GM19351 (cell line): Measurements from ENCODE around the gene MAML3.

Experiments
- ATAC-seq: cut with Tn5 transposase; IDR thresholded peaks from one replicate; pipeline ENCODE4 v1.9.1; 2021; ENCODE audit warnings: mild to moderate bottlenecking, moderate library complexity; ENCODE audit not compliant: unreplicated experiment

Gene MAML3

DNA sequence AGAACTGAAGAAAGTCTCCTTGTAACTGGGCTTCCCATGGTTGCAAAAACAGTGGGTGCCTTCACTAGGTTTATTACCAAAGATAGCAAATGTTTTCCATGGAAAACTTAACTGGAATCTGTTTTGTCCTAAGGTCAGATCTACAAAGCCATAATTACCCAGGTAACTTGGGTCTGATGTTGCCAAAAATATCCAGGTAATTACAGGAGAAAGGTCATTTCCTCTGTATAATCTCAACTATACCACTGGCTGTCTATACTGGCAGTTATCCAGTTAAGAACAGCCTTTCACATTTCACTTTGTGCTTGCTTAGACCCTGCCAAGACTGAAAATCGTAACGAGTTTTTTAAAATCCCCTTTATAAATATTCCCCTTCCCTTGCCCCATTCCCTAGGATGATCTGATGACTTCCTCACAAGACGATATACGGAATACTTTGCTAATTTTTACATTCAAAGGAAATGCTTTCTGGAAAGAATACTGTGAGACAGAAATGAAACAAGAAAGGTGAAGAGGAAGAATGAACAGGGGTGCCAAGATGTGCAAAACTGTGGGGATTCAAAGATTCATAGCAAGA lies 105.5 kb downstream of the MAML3 start:
- no peak for ATAC-seq

DNA sequence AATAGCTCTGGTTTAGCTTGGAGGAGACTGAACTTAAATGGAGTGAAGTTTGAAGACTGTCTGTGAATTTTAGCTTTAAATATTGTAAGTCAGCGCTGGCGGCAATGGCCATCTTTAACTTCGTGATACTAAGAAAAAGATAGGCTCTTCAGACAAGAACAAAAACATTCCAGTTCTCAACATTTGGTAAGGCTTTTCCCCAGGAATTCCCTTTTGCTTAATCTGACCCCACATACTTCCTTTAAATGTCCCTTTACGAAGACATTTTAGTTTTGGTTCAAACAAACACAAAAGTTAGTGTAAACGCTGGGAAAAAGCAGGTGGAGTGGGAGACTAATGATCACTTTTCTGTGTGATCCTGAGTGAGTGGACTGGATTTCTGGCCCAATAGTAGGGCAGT lies 106.2 kb downstream of the MAML3 start:
- no peak for ATAC-seq

GRCh38 chr4:140047017-140047640 lies 106.9 kb downstream of the MAML3 start:
- ATAC-seq: no peak

GRCh38 chr4:140046543-140046942 lies 107.4 kb downstream of the MAML3 start:
- no peak for ATAC-seq

- ATAC-seq: no peak
Measured at GRCh38 chr4:140046016-140046415, 108.0 kb downstream of the MAML3 start.

GRCh38 chr4:140044337-140044902 lies 109.6 kb downstream of the MAML3 start:
- no peak for ATAC-seq

GRCh38 chr4:140042634-140043033 lies 111.3 kb downstream of the MAML3 start:
- no peak for ATAC-seq

- ATAC-seq: no peak
Measured at GRCh38 chr4:140038031-140038533, 115.9 kb downstream of the MAML3 start.

- no peak for ATAC-seq
Measured at GRCh38 chr4:140037353-140038030, 116.5 kb downstream of the MAML3 start.

- ATAC-seq: no peak
Measured at GRCh38 chr4:140031706-140032105, 122.3 kb downstream of the MAML3 start.

DNA sequence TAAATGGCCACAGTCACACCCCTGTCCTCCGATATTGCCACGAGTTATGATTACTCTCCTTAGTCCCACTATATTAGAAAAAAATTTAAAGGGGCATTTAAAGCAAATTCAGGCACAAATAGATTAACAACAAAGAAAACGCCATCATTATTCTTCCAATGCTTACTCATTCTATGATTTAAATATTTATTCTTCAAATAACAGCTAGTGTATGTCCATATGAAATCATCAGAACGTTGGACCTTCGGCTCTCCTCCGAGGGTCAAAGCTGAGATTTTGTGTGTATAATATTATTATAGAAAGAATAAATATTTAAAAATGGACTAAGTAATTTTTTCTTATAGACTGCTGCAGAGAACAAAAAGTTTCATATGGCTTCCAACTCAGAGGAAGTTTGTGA lies 122.9 kb downstream of the MAML3 start:
- ATAC-seq: no peak

- no peak for ATAC-seq
Measured at GRCh38 chr4:140028676-140029517, 125.1 kb downstream of the MAML3 start.

GRCh38 chr4:140028101-140028500 lies 125.9 kb downstream of the MAML3 start:
- ATAC-seq: no peak

GRCh38 chr4:140027101-140027500 lies 126.9 kb downstream of the MAML3 start:
- ATAC-seq: no peak

GRCh38 chr4:140025470-140025869 lies 128.5 kb downstream of the MAML3 start:
- ATAC-seq: no peak

DNA sequence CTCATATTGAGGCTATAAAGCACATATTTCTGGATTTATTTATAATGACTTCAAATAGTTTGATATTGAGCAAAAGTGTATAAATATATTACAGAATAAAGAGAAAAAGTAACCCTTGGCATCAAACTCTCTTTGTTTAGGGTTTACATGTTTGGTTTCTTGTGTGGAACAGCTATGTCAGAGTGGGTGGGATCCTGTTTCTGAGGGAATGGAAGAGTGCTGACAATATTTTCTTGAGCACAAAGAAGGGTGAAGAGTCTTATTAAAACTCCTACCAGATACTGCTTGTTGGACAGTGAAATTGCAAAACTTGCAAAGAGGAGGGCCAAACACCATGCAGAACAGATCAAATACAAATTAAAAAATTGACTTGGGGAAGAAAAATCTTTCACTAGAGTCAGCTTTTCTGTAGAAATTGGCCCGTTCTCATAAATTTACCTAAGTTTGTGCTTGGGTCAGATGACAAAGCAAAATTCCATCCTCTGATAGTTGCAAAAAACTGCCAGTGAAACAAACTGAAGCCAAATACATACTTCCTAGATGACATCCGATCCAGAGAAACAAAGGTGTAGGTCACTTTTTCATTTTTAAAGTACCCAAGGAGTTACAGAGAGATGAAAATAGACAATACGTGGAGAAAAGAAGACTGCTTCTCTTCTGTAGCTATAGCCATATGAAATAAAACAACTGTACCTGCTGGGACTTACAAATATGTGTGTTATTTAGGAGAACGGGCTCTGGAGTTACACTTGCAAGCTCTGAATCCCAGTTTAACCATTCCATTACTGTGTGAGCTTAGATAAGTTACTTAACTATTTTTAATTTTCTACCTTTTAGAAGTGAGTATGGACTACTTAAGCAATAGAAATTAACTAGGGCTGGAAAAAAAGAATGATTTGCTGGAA lies 133.3 kb downstream of the MAML3 start:
- ATAC-seq: no peak

GRCh38 chr4:140019619-140020347 lies 134.2 kb downstream of the MAML3 start:
- ATAC-seq: no peak

DNA sequence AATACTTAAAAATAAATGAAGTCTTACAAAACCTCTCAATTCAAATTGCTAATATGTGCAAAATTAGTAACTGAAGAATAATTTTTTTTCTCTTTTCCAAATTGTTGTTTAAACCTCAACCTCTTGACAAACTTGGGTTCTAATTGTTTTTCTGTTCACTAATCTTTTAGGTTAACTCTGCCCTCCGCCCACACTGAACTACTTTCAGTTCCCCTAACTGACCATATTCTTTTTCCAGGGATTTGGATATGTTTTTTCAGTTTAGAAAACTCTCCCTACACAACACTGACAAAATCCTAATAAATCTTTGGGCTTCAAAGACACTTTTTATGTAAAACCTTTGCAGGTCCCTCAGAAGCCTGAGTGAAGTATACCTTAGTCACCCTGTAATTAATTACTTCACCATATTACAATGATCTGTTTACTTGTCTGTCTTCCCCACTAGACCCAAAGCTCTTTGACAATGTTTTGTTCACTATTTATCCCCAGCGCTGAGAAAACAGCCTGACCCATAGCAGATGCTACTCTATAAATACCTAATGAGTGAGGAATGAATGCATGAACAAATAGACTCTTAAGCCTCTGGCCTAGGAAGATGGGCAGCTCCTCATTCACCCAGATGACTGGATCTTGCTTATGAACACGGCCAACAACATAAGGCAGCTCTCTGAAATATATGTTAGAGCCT lies 134.9 kb downstream of the MAML3 start:
- ATAC-seq: no peak

DNA sequence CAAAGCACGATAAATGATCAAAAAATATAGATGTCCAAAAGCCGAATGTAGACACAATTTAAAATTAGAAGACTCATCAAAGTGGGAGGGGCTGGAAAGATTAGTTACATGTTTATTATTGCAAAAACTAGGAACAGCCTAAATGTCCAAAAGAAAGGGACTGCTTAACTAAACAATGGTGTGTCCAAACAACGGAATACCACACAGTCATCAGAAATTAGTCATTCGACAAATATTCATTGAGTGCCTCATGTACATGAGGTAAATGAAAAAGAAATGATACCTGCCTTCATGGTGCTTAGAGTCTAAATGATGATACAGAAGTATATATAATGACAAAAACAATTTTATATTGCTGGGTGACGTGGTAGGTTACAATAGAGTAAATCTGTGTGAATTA lies 139.7 kb downstream of the MAML3 start:
- ATAC-seq: no peak
